ENCODE data around the gene MALRD1.
"Not testable (repeated sequence)": the region's sequence is repeated elsewhere in the genome, so short reads cannot be mapped to it uniquely, and the experiment has no call there.

The MALRD1 gene

DNA sequence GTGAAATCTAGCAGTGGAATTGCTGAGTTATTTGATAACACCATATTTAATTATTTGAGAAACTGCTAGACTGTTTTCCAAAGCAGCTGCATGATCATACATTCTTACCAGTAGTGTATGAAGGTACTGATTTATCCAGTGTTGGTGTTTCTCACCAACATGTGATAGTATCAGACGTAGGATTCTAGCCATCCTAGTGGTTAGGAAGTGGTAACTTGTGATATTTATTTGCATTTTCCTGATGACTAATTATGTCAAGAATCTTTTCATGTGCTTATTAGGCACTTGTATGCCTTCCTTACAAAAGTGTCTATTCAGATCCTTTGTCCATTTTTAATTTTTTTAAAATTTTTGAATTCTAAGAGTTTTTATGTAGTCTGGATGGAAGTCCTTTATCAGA is 713.4 kb downstream of the MALRD1 start:
- no peaks in the 10 kb centered on the region for H3K27me3 ChIP-seq (ENCODE audit: control insufficient read depth in 1 of 2, insufficient read depth in 2 of 2, low read length in 2 of 2)
- no peaks in the 10 kb centered on the region for H3K9me3 ChIP-seq (ENCODE audit: low read length)
- H3K36me3 ChIP-seq (ENCODE audit: insufficient read depth, low read length), result no peaks in the 10 kb centered on the region
- H3K4me3 ChIP-seq (ENCODE audit: low read depth in 1 of 2, low read length in 2 of 2), result no peak overlapping the region
- no peaks in the 10 kb centered on the region for H3K4me1 ChIP-seq (ENCODE audit: insufficient read depth, low read length)
- H3K27ac ChIP-seq (ENCODE audit: low read depth, low read length), result no peak overlapping the region
- H3K9ac ChIP-seq (ENCODE audit: low read length), result no peak overlapping the region

- no peaks in the 10 kb centered on the region for H3K27me3 ChIP-seq (ENCODE audit: control insufficient read depth in 1 of 2, insufficient read depth in 2 of 2, low read length in 2 of 2)
- no peaks in the 10 kb centered on the region for H3K9me3 ChIP-seq (ENCODE audit: low read length)
- no peaks in the 10 kb centered on the region for H3K4me1 ChIP-seq (ENCODE audit: insufficient read depth, low read length)
- no peaks in the 10 kb centered on the region for H3K36me3 ChIP-seq (ENCODE audit: insufficient read depth, low read length)
- H3K27ac ChIP-seq (ENCODE audit: low read depth, low read length), result no peak overlapping the region
- H3K4me3 ChIP-seq (ENCODE audit: low read depth in 1 of 2, low read length in 2 of 2), result no peak overlapping the region
- no peak overlapping the region for H3K9ac ChIP-seq (ENCODE audit: low read length)
These were observed 715.5 kb downstream of the MALRD1 start for GRCh38 chr10:19764111-19764510.

DNA sequence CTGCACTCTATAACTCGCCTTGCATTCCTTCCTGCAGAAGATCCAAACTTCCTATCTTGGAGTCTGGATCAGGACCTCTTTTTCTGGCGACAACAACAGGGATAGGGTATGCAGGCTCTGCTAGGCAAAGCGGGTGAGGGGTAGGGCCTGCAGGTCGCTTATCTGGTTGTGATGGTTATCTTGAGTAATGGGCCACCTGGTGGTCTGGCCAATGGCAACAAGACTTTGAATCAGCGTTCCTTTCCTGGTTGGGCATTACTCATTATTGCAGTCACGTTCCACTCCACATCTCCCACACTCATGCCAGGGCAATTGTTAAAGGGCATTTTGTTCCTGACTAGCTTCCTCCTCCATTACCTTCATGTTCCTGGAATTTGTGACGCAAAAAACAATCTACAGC is 719.3 kb downstream of the MALRD1 start:
- no peak overlapping the region for H3K27ac ChIP-seq (ENCODE audit: low read depth, low read length)
- no peaks in the 10 kb centered on the region for H3K9me3 ChIP-seq (ENCODE audit: low read length)
- H3K27me3 ChIP-seq (ENCODE audit: control insufficient read depth in 1 of 2, insufficient read depth in 2 of 2, low read length in 2 of 2), result no peaks in the 10 kb centered on the region
- no peaks in the 10 kb centered on the region for H3K4me1 ChIP-seq (ENCODE audit: insufficient read depth, low read length)
- no peaks in the 10 kb centered on the region for H3K36me3 ChIP-seq (ENCODE audit: insufficient read depth, low read length)
- no peak overlapping the region for H3K4me3 ChIP-seq (ENCODE audit: low read depth in 1 of 2, low read length in 2 of 2)
- no peak overlapping the region for H3K9ac ChIP-seq (ENCODE audit: low read length)

- not testable (repeated sequence) for H3K27ac ChIP-seq (ENCODE audit: low read depth, low read length); H3K9ac ChIP-seq (ENCODE audit: low read length); H3K9me3 ChIP-seq (ENCODE audit: low read length); H3K27me3 ChIP-seq (ENCODE audit: control insufficient read depth in 1 of 2, insufficient read depth in 2 of 2, low read length in 2 of 2); H3K36me3 ChIP-seq (ENCODE audit: insufficient read depth, low read length); H3K4me3 ChIP-seq (ENCODE audit: low read depth in 1 of 2, low read length in 2 of 2); H3K4me1 ChIP-seq (ENCODE audit: insufficient read depth, low read length)
These were observed 721.2 kb downstream of the MALRD1 start for GRCh38 chr10:19769826-19770225.

DNA sequence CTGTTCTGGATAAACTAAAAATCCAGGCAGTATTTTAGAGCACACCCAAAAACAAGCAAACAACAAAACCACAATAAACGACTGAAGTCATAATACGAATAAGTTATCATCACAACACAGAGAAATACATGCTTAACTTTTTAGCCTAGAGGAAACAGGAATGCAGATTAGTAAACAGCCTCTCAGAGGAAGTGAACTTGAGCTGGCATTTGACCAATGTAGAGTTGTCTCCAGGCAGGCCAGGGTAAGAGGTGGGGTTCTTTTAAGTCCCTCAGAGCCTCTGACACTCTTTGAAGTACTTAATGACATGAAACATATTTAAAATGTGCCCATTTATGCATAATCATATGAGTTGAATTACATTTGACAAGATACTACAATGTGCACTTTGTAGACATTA is 724.4 kb downstream of the MALRD1 start:
- H3K9ac ChIP-seq (ENCODE audit: low read length), result no peak overlapping the region

DNA sequence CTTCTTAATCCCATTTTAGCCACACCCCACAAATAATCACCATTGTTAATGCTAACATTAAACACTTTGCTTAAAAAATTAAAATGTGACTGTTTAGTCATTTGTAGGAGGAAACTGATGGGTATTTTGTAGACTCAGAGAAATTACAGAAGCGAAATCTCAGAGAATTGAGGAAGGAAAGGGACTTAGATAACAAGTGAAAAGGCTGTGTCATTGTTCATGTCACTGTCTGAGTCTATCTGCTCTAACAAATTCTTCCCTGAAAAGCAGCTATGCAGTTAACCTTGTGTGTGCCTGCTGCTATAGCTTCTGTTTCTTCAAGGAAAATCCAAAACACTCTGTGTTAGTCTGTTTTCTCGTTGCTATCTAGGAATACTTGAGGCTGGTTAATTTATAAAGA is 726.7 kb downstream of the MALRD1 start:
- Histone ChIP-seq H3K9ac (ENCODE audit: low read length) (no peak overlapping the region), H3K9me3 (ENCODE audit: low read length) (no peaks in the 10 kb centered on the region), H3K27ac (ENCODE audit: low read depth, low read length) (no peak overlapping the region), H3K27me3 (ENCODE audit: control insufficient read depth in 1 of 2, insufficient read depth in 2 of 2, low read length in 2 of 2) (no peaks in the 10 kb centered on the region), H3K4me1 (ENCODE audit: insufficient read depth, low read length) (no peaks in the 10 kb centered on the region), H3K36me3 (ENCODE audit: insufficient read depth, low read length) (no peaks in the 10 kb centered on the region), H3K4me3 (ENCODE audit: low read depth in 1 of 2, low read length in 2 of 2) (no peak overlapping the region)

More for the DNA sequence above, 724.4 kb downstream of the MALRD1 start:
- no peak overlapping the region for H3K4me3 ChIP-seq (ENCODE audit: low read depth in 1 of 2, low read length in 2 of 2)
- H3K27ac ChIP-seq (ENCODE audit: low read depth, low read length), result no peak overlapping the region
- H3K27me3 ChIP-seq (ENCODE audit: control insufficient read depth in 1 of 2, insufficient read depth in 2 of 2, low read length in 2 of 2), result no peaks in the 10 kb centered on the region
- no peaks in the 10 kb centered on the region for H3K9me3 ChIP-seq (ENCODE audit: low read length)
- no peaks in the 10 kb centered on the region for H3K4me1 ChIP-seq (ENCODE audit: insufficient read depth, low read length)
- H3K36me3 ChIP-seq (ENCODE audit: insufficient read depth, low read length), result no peaks in the 10 kb centered on the region

- Histone ChIP-seq H3K27ac (ENCODE audit: low read depth, low read length) (no peak overlapping the region), H3K4me1 (ENCODE audit: insufficient read depth, low read length) (no peaks in the 10 kb centered on the region), H3K9ac (ENCODE audit: low read length) (no peak overlapping the region), H3K27me3 (ENCODE audit: control insufficient read depth in 1 of 2, insufficient read depth in 2 of 2, low read length in 2 of 2) (no peaks in the 10 kb centered on the region), H3K36me3 (ENCODE audit: insufficient read depth, low read length) (no peaks in the 10 kb centered on the region), H3K9me3 (ENCODE audit: low read length) (no peaks in the 10 kb centered on the region), H3K4me3 (ENCODE audit: low read depth in 1 of 2, low read length in 2 of 2) (no peak overlapping the region)
These were observed 729.2 kb downstream of the MALRD1 start for GRCh38 chr10:19777806-19778205.

- H3K9me3 ChIP-seq (ENCODE audit: low read length), result no peaks in the 10 kb centered on the region
- H3K9ac ChIP-seq (ENCODE audit: low read length), result no peak overlapping the region
- H3K27me3 ChIP-seq (ENCODE audit: control insufficient read depth in 1 of 2, insufficient read depth in 2 of 2, low read length in 2 of 2), result no peaks in the 10 kb centered on the region
- H3K4me3 ChIP-seq (ENCODE audit: low read depth in 1 of 2, low read length in 2 of 2), result no peak overlapping the region
- H3K36me3 ChIP-seq (ENCODE audit: insufficient read depth, low read length), result no peaks in the 10 kb centered on the region
- H3K4me1 ChIP-seq (ENCODE audit: insufficient read depth, low read length), result no peaks in the 10 kb centered on the region
- H3K27ac ChIP-seq (ENCODE audit: low read depth, low read length), result no peak overlapping the region
These were observed 730.4 kb downstream of the MALRD1 start for GRCh38 chr10:19778996-19779395.

- H3K36me3 ChIP-seq (ENCODE audit: insufficient read depth, low read length), result no peaks in the 10 kb centered on the region
- H3K27me3 ChIP-seq (ENCODE audit: control insufficient read depth in 1 of 2, insufficient read depth in 2 of 2, low read length in 2 of 2), result no peaks in the 10 kb centered on the region
- H3K9ac ChIP-seq (ENCODE audit: low read length), result no peak overlapping the region
- no peaks in the 10 kb centered on the region for H3K9me3 ChIP-seq (ENCODE audit: low read length)
- H3K4me3 ChIP-seq (ENCODE audit: low read depth in 1 of 2, low read length in 2 of 2), result no peak overlapping the region
- H3K4me1 ChIP-seq (ENCODE audit: insufficient read depth, low read length), result no peaks in the 10 kb centered on the region
- H3K27ac ChIP-seq (ENCODE audit: low read depth, low read length), result no peak overlapping the region
These were observed 734.0 kb downstream of the MALRD1 start for GRCh38 chr10:19782430-19783089.

GRCh38 chr10:19783721-19784120 is 735.1 kb downstream of the MALRD1 start:
- Histone ChIP-seq H3K4me3 (ENCODE audit: low read depth in 1 of 2, low read length in 2 of 2) (no peak overlapping the region), H3K27me3 (ENCODE audit: control insufficient read depth in 1 of 2, insufficient read depth in 2 of 2, low read length in 2 of 2) (no peaks in the 10 kb centered on the region), H3K9me3 (ENCODE audit: low read length) (no peaks in the 10 kb centered on the region), H3K36me3 (ENCODE audit: insufficient read depth, low read length) (no peaks in the 10 kb centered on the region), H3K27ac (ENCODE audit: low read depth, low read length) (no peak overlapping the region), H3K9ac (ENCODE audit: low read length) (no peak overlapping the region), H3K4me1 (ENCODE audit: insufficient read depth, low read length) (no peaks in the 10 kb centered on the region)

Data from muscle layer of colon (tissue), 2 donors.